Globus pallidus (tissue), 1 donor: ENCODE data around the gene CENPF.
"Not testable (repeated sequence)": the region's sequence is repeated elsewhere in the genome, so short reads cannot be mapped to it uniquely, and the experiment has no call there.

Experiments used
- DNase-seq: peaks from one replicate; pipeline ENCODE4 v3.0.0-alpha.2; 2015; ENCODE audit warnings: low spot score

The CENPF gene

GRCh38 chr1:214584805-214585766 is 17.9 kb upstream of the CENPF start:
- DNase-seq = no peak

- DNase-seq = no peak
Measured at GRCh38 chr1:214586621-214587020, 16.4 kb upstream of the CENPF start.

GRCh38 chr1:214587165-214587564 is 15.8 kb upstream of the CENPF start:
- DNase-seq = no peak

GRCh38 chr1:214588963-214589597 is 13.9 kb upstream of the CENPF start:
- no peak for DNase-seq

- DNase-seq = no peak
Measured at GRCh38 chr1:214590696-214591095, 12.3 kb upstream of the CENPF start.

GRCh38 chr1:214591918-214592317 is 11.1 kb upstream of the CENPF start:
- not testable (repeated sequence) for DNase-seq

GRCh38 chr1:214593158-214593557 is 9.8 kb upstream of the CENPF start:
- no peak for DNase-seq

- no peak for DNase-seq
Measured at GRCh38 chr1:214603819-214604252, 841 bp downstream of the CENPF start.

GRCh38 chr1:214604523-214604922 is 1.5 kb downstream of the CENPF start:
- DNase-seq = no peak

- not testable (repeated sequence) for DNase-seq
Measured at GRCh38 chr1:214605484-214605883, 2.5 kb downstream of the CENPF start.

- not testable (repeated sequence) for DNase-seq
Measured at GRCh38 chr1:214605933-214606925, 3.2 kb downstream of the CENPF start.

- not testable (repeated sequence) for DNase-seq
Measured at GRCh38 chr1:214607492-214608215, 4.7 kb downstream of the CENPF start.

GRCh38 chr1:214608216-214608783 is 5.3 kb downstream of the CENPF start:
- not testable (repeated sequence) for DNase-seq

- not testable (repeated sequence) for DNase-seq
Measured at GRCh38 chr1:214608817-214609216, 5.8 kb downstream of the CENPF start.

- no peak for DNase-seq
Measured at GRCh38 chr1:214609692-214610091, 6.7 kb downstream of the CENPF start.

- not testable (repeated sequence) for DNase-seq
Measured at GRCh38 chr1:214610136-214610535, 7.1 kb downstream of the CENPF start.

GRCh38 chr1:214615109-214615508 is 12.1 kb downstream of the CENPF start:
- DNase-seq = no peak

- DNase-seq = no peak
Measured at GRCh38 chr1:214615871-214616270, 12.9 kb downstream of the CENPF start.

- no peak for DNase-seq
Measured at GRCh38 chr1:214617246-214617645, 14.3 kb downstream of the CENPF start.

- DNase-seq = no peak
Measured at GRCh38 chr1:214617843-214618242, 14.8 kb downstream of the CENPF start.

GRCh38 chr1:214621236-214621635 is 18.2 kb downstream of the CENPF start:
- no peak for DNase-seq
